H9 (cell line): ENCODE results near the gene PRR36. TPM values are rescaled to one million over a fixed set of nuclear protein-coding genes. Genes with fewer than 3 reads are reported as not detected.

Experiments used
- DNase-seq: peaks from one replicate; pipeline ENCODE4 v3.0.0-alpha.2; 2017
- H2AFZ ChIP-seq: one replicate; pipeline ENCODE4 v1.6.1; 2013; ENCODE audit warnings: mild to moderate bottlenecking, low read length, control low read depth, moderate library complexity
- H2AK5ac ChIP-seq: 2 replicates; pipeline ENCODE4 v1.6.1; 2013; ENCODE audit warnings: low read length, control low read depth, mixed read lengths; ENCODE audit not compliant: insufficient read length
- H2BK120ac ChIP-seq: one replicate; pipeline ENCODE4 v1.6.1; 2013; ENCODE audit warnings: low read depth, mild to moderate bottlenecking, low read length, control low read depth, inconsistent platforms; ENCODE audit not compliant: poor library complexity, severe bottlenecking
- H2BK12ac ChIP-seq: 2 replicates; pipeline ENCODE4 v1.6.1; 2013; ENCODE audit warnings: low read length, control low read depth, mixed read lengths, low read depth; ENCODE audit not compliant: insufficient read length
- H2BK15ac ChIP-seq: 2 replicates; pipeline ENCODE4 v1.6.1; 2013; ENCODE audit warnings: low read depth, low read length, control low read depth
- H2BK20ac ChIP-seq: one replicate; pipeline ENCODE4 v1.6.1; 2013; ENCODE audit warnings: low read depth, mild to moderate bottlenecking, low read length, control low read depth, inconsistent platforms; ENCODE audit not compliant: poor library complexity, severe bottlenecking
- H2BK5ac ChIP-seq: 2 replicates; pipeline ENCODE4 v1.6.1; 2013; ENCODE audit warnings: low read length, control low read depth, mixed read lengths; ENCODE audit not compliant: insufficient read length
- H3K14ac ChIP-seq: 2 replicates; pipeline ENCODE4 v1.6.1; 2013; ENCODE audit warnings: low read length, control low read depth; ENCODE audit not compliant: insufficient read depth
- H3K18ac ChIP-seq: 2 replicates; pipeline ENCODE4 v1.6.1; 2013; ENCODE audit warnings: low read depth, mild to moderate bottlenecking, mixed read lengths, low read length, control low read depth; ENCODE audit not compliant: insufficient read length
- H3K23ac ChIP-seq: 2 replicates; pipeline ENCODE4 v1.6.1; 2013; ENCODE audit warnings: low read length, control low read depth, mixed read lengths, low read depth; ENCODE audit not compliant: insufficient read length
- H3K23me2 ChIP-seq: 2 replicates; pipeline ENCODE4 v1.6.1; 2013; ENCODE audit warnings: low read depth, mild to moderate bottlenecking, mixed read lengths, low read length, control low read depth; ENCODE audit not compliant: insufficient read length, poor library complexity, severe bottlenecking
- H3K27ac ChIP-seq: 2 replicates; pipeline ENCODE4 v1.5.1; 2013; ENCODE audit warnings: low read length, control low read depth, mixed read lengths, low read depth; ENCODE audit not compliant: insufficient read length
- H3K27me3 ChIP-seq: 2 replicates; pipeline ENCODE4 v1.6.1; 2013; ENCODE audit warnings: low read length, control low read depth, inconsistent platforms; ENCODE audit not compliant: insufficient read depth
- H3K4ac ChIP-seq: 2 replicates; pipeline ENCODE4 v1.6.1; 2013; ENCODE audit warnings: low read depth, mild to moderate bottlenecking, control low read depth, inconsistent platforms, low read length, moderate library complexity
- H3K4me1 ChIP-seq: 2 replicates; pipeline ENCODE4 v1.6.1; 2013; ENCODE audit warnings: low read length, control low read depth, inconsistent platforms; ENCODE audit not compliant: insufficient read depth
- H3K4me2 ChIP-seq: 2 replicates; pipeline ENCODE4 v1.6.1; 2013; ENCODE audit warnings: low read length, control low read depth, mixed read lengths; ENCODE audit not compliant: insufficient read length, insufficient read depth
- H3K56ac ChIP-seq: 2 replicates; pipeline ENCODE4 v1.6.1; 2013; ENCODE audit warnings: low read depth, mild to moderate bottlenecking, mixed read lengths, low read length, control low read depth; ENCODE audit not compliant: insufficient read length
- H3K79me1 ChIP-seq: 2 replicates; pipeline ENCODE4 v1.6.1; 2013; ENCODE audit warnings: low read depth, mild to moderate bottlenecking, moderate library complexity, low read length, control low read depth, inconsistent platforms; ENCODE audit not compliant: insufficient read depth, poor library complexity, severe bottlenecking
- H3K79me2 ChIP-seq: 2 replicates; pipeline ENCODE4 v1.6.1; 2013; ENCODE audit warnings: low read length, control low read depth, inconsistent platforms; ENCODE audit not compliant: insufficient read depth
- H3K9ac ChIP-seq: 2 replicates; pipeline ENCODE4 v1.6.1; 2013; ENCODE audit warnings: low read length, control low read depth, mixed read lengths; ENCODE audit not compliant: insufficient read length; ENCODE audit errors: extremely low read depth
- H3K9me3 ChIP-seq: one replicate; pipeline ENCODE4 v1.6.1; 2013; ENCODE audit warnings: low read depth, low read length, inconsistent platforms; ENCODE audit not compliant: control insufficient read depth
- H3T11ph ChIP-seq: one replicate; pipeline ENCODE4 v1.6.1; 2013; ENCODE audit warnings: mild to moderate bottlenecking, low read length, control low read depth, inconsistent platforms
- H4K20me1 ChIP-seq: one replicate; pipeline ENCODE4 v1.6.1; 2013; ENCODE audit not compliant: control insufficient read depth, insufficient read length, insufficient read depth
- H4K5ac ChIP-seq: 2 replicates; pipeline ENCODE4 v1.6.1; 2013; ENCODE audit warnings: low read depth, mild to moderate bottlenecking, mixed read lengths, low read length, control low read depth; ENCODE audit not compliant: insufficient read length
- H4K8ac ChIP-seq: replicated peaks from 2 replicates; pipeline ENCODE4 v1.6.1; 2013; ENCODE audit warnings: low read length, control low read depth, mixed read lengths, low read depth; ENCODE audit not compliant: insufficient read length
- H4K91ac ChIP-seq: 2 replicates; pipeline ENCODE4 v1.6.1; 2013; ENCODE audit warnings: low read depth, mild to moderate bottlenecking, moderate library complexity, mixed read lengths, low read length, control low read depth; ENCODE audit not compliant: insufficient read length
- H3K27ac Mint-ChIP-seq, 3 experiments: 2 replicates in 2 of 3; 3 replicates in 1 of 3; pipeline ENCODE4 v1.8.0; 2020 to 2021; ENCODE audit warnings: mixed read lengths in 3 of 3, mild to moderate bottlenecking in 1 of 3, moderate library complexity in 1 of 3
- H3K27me3 Mint-ChIP-seq: 2 replicates; pipeline ENCODE4 v1.8.0; 2021; ENCODE audit warnings: low read depth, mild to moderate bottlenecking, moderate library complexity, mixed read lengths
- H3K36me3 Mint-ChIP-seq, 3 experiments: 2 replicates in 2 of 3; 3 replicates in 1 of 3; pipeline ENCODE4 v1.8.0; 2020 to 2021; ENCODE audit warnings: low read depth in 3 of 3, mixed read lengths in 3 of 3; ENCODE audit not compliant: insufficient read depth in 1 of 3
- H3K4me1 Mint-ChIP-seq, 2 experiments: 2 replicates each; pipeline ENCODE4 v1.8.0; 2020; ENCODE audit warnings: mixed read lengths in 2 of 2
- H3K4me3 Mint-ChIP-seq, 2 experiments: 2 replicates in 1 of 2; 3 replicates in 1 of 2; pipeline ENCODE4 v1.8.0; 2020 to 2021; ENCODE audit warnings: mild to moderate bottlenecking in 2 of 2, mixed read lengths in 2 of 2, moderate library complexity in 1 of 2
- H3K9me3 Mint-ChIP-seq, 2 experiments: 2 replicates in 1 of 2; 3 replicates in 1 of 2; pipeline ENCODE4 v1.8.0; 2020; ENCODE audit warnings: mild to moderate bottlenecking in 2 of 2, mixed read lengths in 2 of 2, moderate library complexity in 1 of 2
- WGBS: extraction: QIAGEN DNeasy Blood & Tissue Kit; methylation state at CpG from one replicate; pipeline ENCODE4 v1.1.7; 2013; ENCODE audit warnings: missing lambda C conversion rate, low lambda C conversion rate, mixed read lengths; ENCODE audit not compliant: insufficient read length; ENCODE audit errors: extremely low coverage; 5-methylcytosine and 5-hydroxymethylcytosine counted together
- total RNA-seq: library from RNA; stranded (reverse); gene quantifications from 2 replicates; pipeline ENCODE4 v1.2.1, GENCODE V29; 2021
- TF ChIP-seq, protein P1 (sequence below): fragments of 200-600 bp; sonication (generic); conservative IDR thresholded peaks from 3 replicates; pipeline ENCODE4 v1.8.0; 2021; ENCODE audit warnings: antibody characterized with exemption, mild to moderate bottlenecking

PRR36 gene
- total RNA-seq, 1 experiment from 2014 or later: 20.4 TPM

DNA sequence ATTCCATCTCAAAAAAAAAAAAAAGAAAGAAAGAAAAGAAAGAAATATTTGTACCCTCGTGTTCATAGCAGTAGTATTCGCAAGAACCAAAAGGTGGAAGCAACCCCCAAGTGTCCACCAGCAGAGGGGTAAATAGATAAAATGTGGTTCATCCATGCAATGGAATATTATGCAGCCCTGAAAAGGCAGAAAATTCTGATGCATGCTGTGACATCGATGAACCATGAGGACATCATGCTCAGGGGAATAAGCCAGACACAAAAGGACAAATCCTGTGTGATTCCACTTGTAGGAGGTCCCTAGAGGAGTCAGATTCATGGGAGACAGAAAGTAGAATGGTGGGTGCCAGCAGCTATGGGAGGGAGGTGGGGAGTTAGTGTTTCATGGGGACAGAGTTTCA lies 7.7 kb upstream of the PRR36 start:
- H3K36me3 Mint-ChIP-seq: no peaks in the 10 kb centered on the region

More for the DNA sequence above, 7.7 kb upstream of the PRR36 start:
- no peaks in the 10 kb centered on the region for H3K79me2 ChIP-seq
- no peak overlapping the region for H3T11ph ChIP-seq
- no peak for DNase-seq
- no CpG with 5 or more reads among the region's 3 CpGs for WGBS
- H2BK15ac ChIP-seq: no peak overlapping the region
- H2AFZ ChIP-seq: no peak overlapping the region
- H3K4me2 ChIP-seq: no peak overlapping the region
- H3K23me2 ChIP-seq: no peaks in the 10 kb centered on the region
- H2BK12ac ChIP-seq: no peak overlapping the region
- no peak overlapping the region for H4K91ac ChIP-seq
- H3K79me1 ChIP-seq: no peaks in the 10 kb centered on the region
- no peak overlapping the region for H3K23ac ChIP-seq
- no peak overlapping the region for H3K56ac ChIP-seq
- Mint-ChIP-seq H3K27ac (no peak overlapping the region; a peak in 1 of 7 replicates), H3K9me3 (peaks cover 5 to 10% of the 10 kb centered on the region in 2 experiments; a peak in 3 of 5 replicates), H3K4me3 (no peak overlapping the region), H3K27me3 (peaks cover 15% of the 10 kb centered on the region), H3K4me1 (no peaks in the 10 kb centered on the region)
- H2BK20ac ChIP-seq: no peak overlapping the region
- TF ChIP-seq, protein P1, sequence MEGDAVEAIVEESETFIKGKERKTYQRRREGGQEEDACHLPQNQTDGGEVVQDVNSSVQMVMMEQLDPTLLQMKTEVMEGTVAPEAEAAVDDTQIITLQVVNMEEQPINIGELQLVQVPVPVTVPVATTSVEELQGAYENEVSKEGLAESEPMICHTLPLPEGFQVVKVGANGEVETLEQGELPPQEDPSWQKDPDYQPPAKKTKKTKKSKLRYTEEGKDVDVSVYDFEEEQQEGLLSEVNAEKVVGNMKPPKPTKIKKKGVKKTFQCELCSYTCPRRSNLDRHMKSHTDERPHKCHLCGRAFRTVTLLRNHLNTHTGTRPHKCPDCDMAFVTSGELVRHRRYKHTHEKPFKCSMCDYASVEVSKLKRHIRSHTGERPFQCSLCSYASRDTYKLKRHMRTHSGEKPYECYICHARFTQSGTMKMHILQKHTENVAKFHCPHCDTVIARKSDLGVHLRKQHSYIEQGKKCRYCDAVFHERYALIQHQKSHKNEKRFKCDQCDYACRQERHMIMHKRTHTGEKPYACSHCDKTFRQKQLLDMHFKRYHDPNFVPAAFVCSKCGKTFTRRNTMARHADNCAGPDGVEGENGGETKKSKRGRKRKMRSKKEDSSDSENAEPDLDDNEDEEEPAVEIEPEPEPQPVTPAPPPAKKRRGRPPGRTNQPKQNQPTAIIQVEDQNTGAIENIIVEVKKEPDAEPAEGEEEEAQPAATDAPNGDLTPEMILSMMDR: no peak
- no peaks in the 10 kb centered on the region for H3K4me1 ChIP-seq
- no peak overlapping the region for H2BK120ac ChIP-seq
- no peak overlapping the region for H3K14ac ChIP-seq
- H3K9me3 ChIP-seq: no peaks in the 10 kb centered on the region
- no peak overlapping the region for H4K8ac ChIP-seq
- no peaks in the 10 kb centered on the region for H3K27me3 ChIP-seq
- no peak overlapping the region for H3K18ac ChIP-seq
- H2AK5ac ChIP-seq: no peak overlapping the region
- no peak overlapping the region for H3K9ac ChIP-seq
- H3K4ac ChIP-seq: no peak overlapping the region
- no peaks in the 10 kb centered on the region for H4K20me1 ChIP-seq
- H4K5ac ChIP-seq: no peak overlapping the region
- no peak overlapping the region for H2BK5ac ChIP-seq
- H3K27ac ChIP-seq: no peak overlapping the region
